Measurements from ENCODE around the gene TLCD1. TPM values are rescaled to one million over a fixed set of nuclear protein-coding genes. Genes with fewer than 3 reads are reported as not detected.

The TLCD1 gene
- total and polyA plus RNA-seq, 2 of the 8 experiments (the other 6 are each of a cell fraction or from before 2014, with no cell fraction given), result 40.7 to 128 TPM

- POLR2A ChIA-PET (ENCODE audit: partially characterized antibody), result interaction anchor here (9.2 to 15.3 kb wide), 2 partner anchors 12 to 15 kb away, joined by 134 to 813 read pairs; partner anchors contain the start of genes NEK8, RPL23A and TLCD1
- TF ChIP-seq BCL11A (IDR thresholded peaks at IDR 0.05; ENCODE audit: low read depth in 2 of 2, low read length in 2 of 2) (no peak), RNF2 (IDR thresholded peaks at IDR 0.05; ENCODE audit: borderline replicate concordance, low read depth, low read length, missing control alignments, poor library complexity, severe bottlenecking) (no peak), BRCA1 (IDR thresholded peaks at IDR 0.05; ENCODE audit: low read depth, low read length) (no peak), MAX (IDR thresholded peaks at IDR 0.05) (no peak), CEBPB (IDR thresholded peaks at IDR 0.05; ENCODE audit: low read depth, low read length) (no peak), HDAC2 (IDR thresholded peaks at IDR 0.05; ENCODE audit: borderline replicate concordance in 1 of 2, low read depth in 2 of 2, low read length in 2 of 2) (no peak), RBBP5 (IDR thresholded peaks at IDR 0.05; ENCODE audit: borderline replicate concordance, low read depth, low read length) (no peak), POLR2A (IDR thresholded peaks at IDR 0.05; ENCODE audit: control extremely low read depth in 1 of 2, low read depth in 2 of 2, low read length in 2 of 2) (no peak), EZH2 (IDR thresholded peaks at IDR 0.05; ENCODE audit: low read depth, low read length, severe bottlenecking) (no peak), YY1 (IDR thresholded peaks at IDR 0.05; ENCODE audit: low read depth, low read length) (no peak), SAP30 (IDR thresholded peaks at IDR 0.05; ENCODE audit: insufficient read depth, insufficient replicate concordance, low read length) (no peak), RXRA (IDR thresholded peaks at IDR 0.05; ENCODE audit: insufficient read depth, low read depth, low read length) (no peak)
Observed at GRCh38 chr17:28738680-28739384, 12.8 kb upstream of the TLCD1 start.

More at GRCh38 chr17:28738680-28739384, 12.8 kb upstream of the TLCD1 start:
- H3K23ac ChIP-seq (ENCODE audit: insufficient read length), result no peak overlapping the region
- H3K4ac ChIP-seq (replicated peaks; ENCODE audit: insufficient read length, low read depth, low read length), result no peak overlapping the region
- peaks cover 0 to 5% of the 10 kb centered on the region in 2 experiments for H4K20me1 ChIP-seq (replicated peaks in 1 of 2; ENCODE audit: control insufficient read depth in 1 of 2, insufficient read depth in 2 of 2, low read length in 2 of 2)
- no peak overlapping the region for H3K14ac ChIP-seq (ENCODE audit: insufficient read length)
- H2BK120ac ChIP-seq (replicated peaks; ENCODE audit: low read depth, low read length), result no peak overlapping the region
- H3K56ac ChIP-seq (replicated peaks; ENCODE audit: insufficient read length, low read depth, low read length), result no peak overlapping the region
- no peak for FAIRE-seq
- no peak overlapping the region for H2BK5ac ChIP-seq (ENCODE audit: low read depth, low read length)
- H3K4me2 ChIP-seq (ENCODE audit: insufficient read depth in 1 of 2, low read depth in 2 of 2, low read length in 2 of 2), result no peak overlapping the region
- no peak overlapping the region for H3K27ac ChIP-seq (ENCODE audit: low read depth, low read length)
- 89 to 100% methylated on average over 1 to 10 of the region's 10 CpGs for WGBS, 2 experiments (ENCODE audit: extremely low coverage in 1 of 2, insufficient coverage in 1 of 2, insufficient read length in 1 of 2, insufficient replicate concordance in 2 of 2, low coverage in 1 of 2, low lambda C conversion rate in 2 of 2, missing lambda C conversion rate in 1 of 2)
- no peaks in the 10 kb centered on the region; the same call in 1 of the 2 replicates for H3K79me1 ChIP-seq (ENCODE audit: low read depth, low read length)
- no peak overlapping the region for H4K5ac ChIP-seq (ENCODE audit: insufficient read length, low read depth, low read length)
- no peak overlapping the region for H3K9ac ChIP-seq (replicated peaks in 1 of 4; ENCODE audit: extremely low read depth in 1 of 4, low read depth in 3 of 4, low read length in 3 of 4)
- H2BK15ac ChIP-seq (ENCODE audit: low read length), result no peak overlapping the region
- no peaks in the 10 kb centered on the region for H3K9me3 ChIP-seq (ENCODE audit: insufficient read depth in 2 of 2, low read depth in 1 of 2, low read length in 1 of 2)
- no peak overlapping the region for H2AFZ ChIP-seq (ENCODE audit: low read length)
- H2BK12ac ChIP-seq (ENCODE audit: low read depth, low read length), result no peak overlapping the region
- peaks cover 0 to 2% (median 0%) of the 10 kb centered on the region in 4 experiments; a peak in 1 of 7 replicates for H3K4me1 ChIP-seq (replicated peaks in 1 of 4; ENCODE audit: control insufficient read depth in 3 of 4, insufficient read depth in 4 of 4, low read length in 3 of 4)
- no peak overlapping the region for H2BK20ac ChIP-seq (ENCODE audit: low read length)
- peaks cover 3% of the 10 kb centered on the region; the same call in 1 of the 2 replicates for H3K23me2 ChIP-seq (ENCODE audit: low read depth, low read length)
- no peak overlapping the region for H4K8ac ChIP-seq (ENCODE audit: extremely low read depth, insufficient read depth, low read length)
- no peaks in the 10 kb centered on the region for H3K79me2 ChIP-seq (ENCODE audit: control insufficient read depth in 1 of 2, insufficient read depth in 2 of 2, low read length in 2 of 2)
- no peak overlapping the region for H4K91ac ChIP-seq (replicated peaks; ENCODE audit: insufficient read length, low read length)
- no peak overlapping the region for H3K4me3 ChIP-seq (ENCODE audit: extremely low read depth in 1 of 4, insufficient read depth in 2 of 4, low read depth in 3 of 4, low read length in 4 of 4)
- CTCF ChIA-PET (ENCODE audit: partially characterized antibody), result interaction anchor here (1.5 to 5.6 kb wide), 2 partner anchors 11 kb away, joined by 9 to 70 read pairs; partner anchors contain the start of genes NEK8 and TLCD1
- H3K18ac ChIP-seq (ENCODE audit: extremely low read depth, low read length), result no peak overlapping the region
- no peaks in the 10 kb centered on the region for H3K27me3 ChIP-seq (replicated peaks in 1 of 4; ENCODE audit: control insufficient read depth in 3 of 4, extremely low read depth in 1 of 4, insufficient read depth in 3 of 4, low read length in 3 of 4)
- DNase-seq (ENCODE audit: low read depth in 1 of 2, low spot score in 2 of 2), result no peak
- no peak overlapping the region for H2AK5ac ChIP-seq (ENCODE audit: low read depth, low read length)
- H3K36me3 ChIP-seq (ENCODE audit: control insufficient read depth in 2 of 4, insufficient read depth in 4 of 4, low read length in 3 of 4), result peaks cover 9 to 16% (median 12%) of the 10 kb centered on the region in 4 experiments; a peak in 7 of 8 replicates
